HG03060 (cell line): ENCODE measurements around the gene EIPR1.

Experiments used
- ATAC-seq: cut with Tn5 transposase; IDR thresholded peaks from one replicate; pipeline ENCODE4 v1.9.1; 2021; ENCODE audit warnings: low read depth, moderate number of reproducible peaks; ENCODE audit not compliant: unreplicated experiment

Gene EIPR1

DNA sequence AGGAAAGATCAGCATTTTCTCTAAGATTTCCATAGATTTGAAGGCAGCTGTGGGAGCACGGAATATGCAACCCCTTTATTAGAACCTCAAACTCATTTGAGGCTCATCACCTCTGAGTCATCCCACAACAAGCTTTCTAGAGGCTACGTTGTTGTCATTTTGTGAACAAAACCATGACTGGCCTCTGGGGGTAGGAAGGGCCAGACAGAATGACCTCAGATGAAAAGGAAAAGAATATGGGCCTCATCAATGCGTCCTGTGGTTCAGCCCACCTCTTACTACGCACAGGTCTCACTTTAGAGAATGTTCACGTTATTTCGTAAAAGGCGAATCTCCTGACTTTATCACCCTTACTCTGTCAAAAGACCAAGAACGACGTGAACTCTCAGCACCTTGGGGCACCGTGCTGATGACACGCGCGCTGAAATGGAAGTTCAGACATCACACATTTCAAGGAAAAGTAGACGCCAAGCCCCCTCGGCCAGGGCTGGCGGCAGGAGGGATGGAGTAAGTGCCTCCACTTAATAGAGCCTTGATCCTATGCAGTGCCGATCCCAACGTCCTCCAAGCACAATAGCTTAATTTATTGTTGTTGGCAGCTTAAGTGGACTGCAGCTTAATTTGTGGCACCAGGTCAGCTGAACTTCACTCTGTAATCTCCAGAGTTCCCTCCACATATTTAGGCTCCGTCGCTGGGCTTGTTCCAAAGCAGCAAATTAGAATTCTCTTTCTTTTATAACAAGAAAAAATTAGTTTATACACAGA is 208.3 kb downstream of the EIPR1 start:
- ATAC-seq: no peak

DNA sequence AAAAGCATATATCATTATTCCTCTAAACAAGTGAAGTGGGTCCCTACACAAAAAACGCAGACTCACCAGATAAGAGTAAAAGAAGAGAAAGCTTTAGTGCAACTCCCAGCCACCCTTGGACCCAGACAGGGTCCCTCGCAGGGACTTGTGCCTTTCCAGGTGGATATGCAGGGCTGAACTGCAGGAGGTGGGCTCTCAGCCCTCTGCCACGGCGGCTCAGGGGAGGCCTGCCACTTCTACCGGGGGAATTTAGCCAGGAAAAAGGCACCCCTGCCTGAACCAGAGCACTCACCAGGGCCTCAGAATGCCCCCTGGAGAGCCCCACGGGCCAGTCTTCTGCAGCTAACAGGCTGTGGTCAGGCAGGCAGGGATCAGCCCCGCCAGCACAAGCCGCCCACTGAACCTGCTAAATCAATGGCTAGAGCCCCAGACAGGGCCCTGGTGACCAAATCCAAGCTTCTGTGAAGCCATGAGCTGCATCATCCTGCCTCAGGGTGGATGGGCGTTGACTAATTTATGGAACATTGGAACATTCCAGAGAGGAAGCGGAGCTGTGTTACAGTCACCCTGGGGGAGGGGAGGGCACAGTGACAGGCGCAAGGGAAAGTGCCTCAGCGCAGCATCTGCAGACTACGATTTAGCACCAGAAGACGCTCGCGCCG is 209.3 kb downstream of the EIPR1 start:
- ATAC-seq: no peak

DNA sequence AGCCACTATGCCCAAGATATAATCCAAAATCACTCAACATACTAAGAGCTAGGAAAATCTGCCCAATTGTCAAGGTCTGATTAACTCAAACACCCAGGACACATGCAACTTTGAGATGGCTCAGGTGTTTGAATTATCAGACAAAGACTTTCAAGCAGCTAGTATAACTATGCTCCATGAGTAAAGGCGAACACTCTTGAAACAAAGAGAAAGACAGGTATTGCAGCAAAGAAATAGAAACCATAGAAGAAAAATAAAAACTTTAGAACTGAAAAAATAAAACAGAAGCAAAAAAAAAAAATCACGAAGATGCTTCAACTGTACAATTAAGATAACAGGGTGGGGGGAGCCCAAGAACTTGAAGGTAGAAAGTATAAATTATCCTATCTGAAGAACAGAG is 214.2 kb downstream of the EIPR1 start:
- ATAC-seq: no peak

DNA sequence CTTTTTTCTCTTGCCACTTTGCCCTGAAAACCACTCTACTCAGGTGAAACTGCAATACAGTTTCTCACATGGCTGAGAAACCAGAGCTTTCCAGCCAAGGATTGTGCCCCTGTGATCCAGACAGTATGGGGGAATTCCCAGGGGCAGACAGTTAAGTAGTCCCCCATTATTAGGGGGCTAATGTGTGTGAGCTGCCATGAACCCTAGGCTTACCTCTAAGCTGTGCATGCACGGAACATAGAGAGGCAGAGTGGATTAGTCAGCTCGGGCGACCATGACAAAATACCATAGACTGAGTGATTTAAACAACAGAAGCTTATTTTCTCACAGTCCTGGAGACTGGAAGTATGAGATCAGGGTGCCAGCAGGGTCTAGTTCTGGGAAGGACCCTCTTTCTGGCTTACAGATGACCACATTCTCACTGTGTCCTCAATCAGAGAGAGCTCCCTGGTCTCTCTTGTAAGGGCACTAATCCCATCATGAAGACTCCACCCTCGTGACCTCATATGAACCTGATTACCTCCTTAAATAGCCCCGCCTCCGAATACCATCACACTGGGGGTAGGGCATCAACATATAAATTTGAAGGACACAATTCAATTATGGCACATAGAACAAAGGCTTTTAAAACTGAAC is 215.1 kb downstream of the EIPR1 start:
- ATAC-seq: no peak

DNA sequence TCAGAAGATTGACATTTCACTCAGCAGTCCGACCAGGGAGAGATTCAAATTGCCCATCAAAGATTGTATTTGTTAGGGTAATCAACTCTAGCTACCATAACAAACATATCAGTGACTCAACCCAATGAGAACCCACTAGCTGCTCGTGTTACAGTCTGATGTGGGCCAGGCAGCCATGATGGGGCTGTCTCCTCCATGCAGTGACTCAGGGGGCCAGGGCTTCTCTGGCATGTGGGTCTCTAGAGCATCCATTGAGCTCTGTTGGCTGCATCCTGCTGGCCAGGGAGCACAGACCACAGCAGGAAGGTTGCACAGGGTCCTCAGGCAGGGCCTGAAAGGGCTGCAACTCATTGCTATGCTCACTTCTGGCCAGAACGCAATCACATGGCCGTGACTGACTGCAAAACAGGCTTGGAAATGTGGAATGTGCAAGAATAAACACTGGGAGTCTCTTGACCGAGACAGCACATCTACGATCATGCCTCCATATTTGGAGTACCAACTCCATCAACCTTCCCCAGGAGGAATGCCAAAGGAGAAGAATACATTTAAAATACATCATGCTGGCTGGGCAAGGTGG is 216.8 kb downstream of the EIPR1 start:
- ATAC-seq: no peak

DNA sequence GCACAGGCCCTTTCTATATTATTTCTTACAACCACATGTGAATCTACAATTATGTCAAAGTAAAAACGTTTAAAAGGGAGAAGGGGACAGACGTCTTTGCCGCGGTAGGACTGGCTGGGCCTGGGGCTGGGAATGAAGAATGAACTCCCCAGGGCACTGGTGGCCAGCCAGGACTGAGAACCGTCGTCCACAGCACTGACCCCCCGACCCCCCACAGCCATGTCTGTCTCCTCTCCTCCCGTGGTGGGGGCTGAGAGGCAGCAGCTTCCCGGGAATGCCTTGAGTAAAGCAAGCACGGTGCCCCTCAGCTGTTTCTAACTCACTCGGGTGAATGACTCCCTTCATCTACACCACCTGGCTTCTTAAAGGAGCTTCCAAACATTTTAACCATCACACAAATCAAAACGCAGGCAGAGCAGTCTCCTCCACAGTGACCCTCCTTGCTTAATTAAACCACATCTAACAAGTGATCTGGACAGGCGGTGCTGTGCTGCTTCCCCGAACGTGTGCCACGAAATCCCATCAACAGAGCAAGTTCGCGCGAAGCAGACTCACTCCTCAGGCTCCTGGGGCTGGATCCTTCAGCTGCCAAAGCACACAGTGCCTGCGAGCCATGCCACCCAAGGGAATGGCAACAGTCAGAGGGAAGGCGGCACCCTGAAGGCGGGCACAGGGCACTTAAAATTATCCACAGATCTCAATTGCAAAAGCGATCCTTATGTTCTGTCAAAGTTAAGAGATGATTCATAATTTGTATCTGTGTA is 217.7 kb downstream of the EIPR1 start:
- ATAC-seq: no peak

DNA sequence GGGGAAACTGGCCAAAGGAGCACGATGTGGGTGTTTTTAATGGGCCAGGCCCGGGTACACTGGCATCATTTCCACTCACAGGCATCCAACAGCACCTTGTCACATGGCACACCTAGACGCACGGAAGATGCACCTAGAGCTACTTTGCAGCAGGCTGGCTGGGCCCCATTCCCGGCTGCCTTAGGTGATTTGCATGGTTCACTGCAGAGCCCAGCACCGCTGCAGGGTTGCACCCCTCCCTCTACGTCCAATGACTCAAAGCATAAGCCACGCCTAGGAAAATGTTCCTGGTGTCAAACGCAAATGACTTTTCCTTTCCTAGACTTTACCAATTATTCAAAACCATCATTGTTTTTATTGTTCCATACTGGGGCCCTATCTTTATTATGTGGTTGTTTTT is 222.9 kb downstream of the EIPR1 start:
- no peak for ATAC-seq

DNA sequence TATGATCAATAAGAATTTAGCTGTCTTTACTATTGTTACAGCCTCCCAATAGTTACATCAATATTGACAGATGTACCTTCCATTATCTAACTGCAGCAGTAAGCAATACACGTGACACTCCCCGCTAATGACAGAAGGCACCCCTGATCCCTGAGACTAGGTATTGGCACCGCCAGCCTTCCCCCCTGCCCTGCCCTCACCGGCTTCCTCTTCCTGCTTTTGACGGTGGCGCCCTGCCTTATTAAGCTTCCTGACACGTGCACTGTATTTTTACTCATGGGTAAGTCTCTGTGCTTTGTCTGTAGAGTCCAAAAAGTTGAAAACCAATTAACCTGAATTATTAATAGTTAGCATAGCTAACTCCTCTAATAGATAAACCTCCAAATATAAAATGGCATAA is 223.5 kb downstream of the EIPR1 start:
- ATAC-seq: no peak

DNA sequence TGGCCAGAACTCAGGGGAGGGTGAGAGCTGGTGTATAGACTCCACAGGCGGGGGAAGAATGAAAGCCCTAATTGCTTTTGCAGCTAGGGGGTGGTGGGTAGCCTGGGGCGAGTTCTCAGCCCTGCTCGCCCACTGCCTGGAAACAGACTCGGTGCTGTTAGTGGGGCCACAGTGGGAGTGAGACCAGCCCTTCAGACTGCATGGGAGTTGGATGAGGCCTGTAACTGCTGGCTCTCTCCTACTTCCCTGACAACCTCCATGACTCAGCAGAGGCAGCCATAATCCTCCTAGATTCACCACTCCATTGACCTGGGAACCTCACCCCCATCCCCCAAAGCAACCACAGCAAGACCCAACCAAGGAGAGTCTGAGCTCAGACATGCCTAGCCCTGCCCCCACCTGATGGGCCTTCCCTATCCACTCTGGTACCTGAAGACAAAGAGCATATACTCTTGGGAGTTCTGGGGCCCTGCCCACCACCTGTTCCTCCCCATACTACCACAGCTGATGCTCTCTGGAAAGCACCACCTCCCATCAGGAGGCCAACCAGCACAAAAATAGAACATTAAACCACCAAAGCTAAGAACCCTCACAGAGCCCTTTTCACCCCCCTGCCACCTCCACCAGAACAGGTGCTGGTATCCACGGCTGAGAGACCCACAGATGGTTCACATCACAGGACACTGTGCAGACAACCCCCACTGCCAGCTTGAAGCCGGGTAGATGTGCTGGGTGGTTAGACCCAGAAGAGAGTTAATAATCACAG is 226.3 kb downstream of the EIPR1 start:
- ATAC-seq: no peak

DNA sequence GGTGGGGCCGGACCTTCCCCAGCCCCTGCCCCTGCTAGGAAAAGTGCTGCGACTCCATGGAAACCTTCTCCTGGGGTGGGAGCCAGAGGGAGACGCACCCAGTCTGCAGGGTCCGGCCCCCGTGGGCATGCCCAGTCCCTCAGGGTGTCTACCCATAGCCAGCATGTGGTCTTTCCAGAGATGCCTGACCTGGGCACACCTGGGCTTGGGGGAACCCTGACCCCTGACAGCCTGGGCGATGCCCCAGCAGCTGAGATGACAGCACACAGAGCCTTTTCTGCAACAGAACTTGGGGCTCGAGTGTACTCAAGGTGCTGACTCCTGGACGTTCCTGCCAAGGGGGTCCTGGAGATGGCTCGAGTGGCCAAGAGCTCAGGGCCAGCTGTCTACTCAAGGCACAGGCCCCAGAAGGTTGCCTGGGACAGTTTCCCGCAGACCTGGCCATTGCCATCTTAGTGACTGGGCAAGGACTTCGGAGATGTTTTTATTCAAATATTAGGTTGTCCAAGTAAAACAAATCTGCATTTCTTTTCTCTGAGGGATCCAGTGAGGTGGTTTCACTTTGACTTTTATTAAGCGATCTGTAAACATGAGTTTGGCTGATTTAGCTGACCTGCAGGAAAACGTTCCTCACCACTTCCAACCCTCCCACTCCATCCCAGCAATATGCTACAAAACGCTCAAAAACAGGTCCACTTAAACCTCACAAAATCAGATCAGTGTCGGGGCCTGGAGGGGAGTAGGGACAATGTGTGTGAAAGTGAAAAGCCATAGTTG is 228.0 kb downstream of the EIPR1 start:
- no peak for ATAC-seq

DNA sequence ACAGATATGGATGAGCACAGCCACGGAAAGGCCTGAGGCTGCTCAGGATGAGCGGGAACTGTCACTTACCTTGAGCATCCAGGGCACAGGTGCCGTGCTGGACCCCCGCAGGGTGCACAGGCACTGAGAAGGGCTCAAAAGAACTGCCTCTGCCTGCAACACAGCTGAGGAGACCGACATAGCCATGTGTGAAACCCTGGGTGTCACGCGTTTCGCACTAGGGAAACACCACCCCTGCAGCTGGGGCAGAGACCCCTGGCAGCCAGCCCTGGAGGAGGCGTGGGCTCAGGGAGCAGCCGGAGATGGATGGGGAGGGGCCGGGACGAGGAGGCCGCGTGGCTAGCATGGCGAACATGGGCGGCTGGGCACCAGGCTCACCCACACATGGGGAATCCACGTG is 228.9 kb downstream of the EIPR1 start:
- ATAC-seq: no peak

DNA sequence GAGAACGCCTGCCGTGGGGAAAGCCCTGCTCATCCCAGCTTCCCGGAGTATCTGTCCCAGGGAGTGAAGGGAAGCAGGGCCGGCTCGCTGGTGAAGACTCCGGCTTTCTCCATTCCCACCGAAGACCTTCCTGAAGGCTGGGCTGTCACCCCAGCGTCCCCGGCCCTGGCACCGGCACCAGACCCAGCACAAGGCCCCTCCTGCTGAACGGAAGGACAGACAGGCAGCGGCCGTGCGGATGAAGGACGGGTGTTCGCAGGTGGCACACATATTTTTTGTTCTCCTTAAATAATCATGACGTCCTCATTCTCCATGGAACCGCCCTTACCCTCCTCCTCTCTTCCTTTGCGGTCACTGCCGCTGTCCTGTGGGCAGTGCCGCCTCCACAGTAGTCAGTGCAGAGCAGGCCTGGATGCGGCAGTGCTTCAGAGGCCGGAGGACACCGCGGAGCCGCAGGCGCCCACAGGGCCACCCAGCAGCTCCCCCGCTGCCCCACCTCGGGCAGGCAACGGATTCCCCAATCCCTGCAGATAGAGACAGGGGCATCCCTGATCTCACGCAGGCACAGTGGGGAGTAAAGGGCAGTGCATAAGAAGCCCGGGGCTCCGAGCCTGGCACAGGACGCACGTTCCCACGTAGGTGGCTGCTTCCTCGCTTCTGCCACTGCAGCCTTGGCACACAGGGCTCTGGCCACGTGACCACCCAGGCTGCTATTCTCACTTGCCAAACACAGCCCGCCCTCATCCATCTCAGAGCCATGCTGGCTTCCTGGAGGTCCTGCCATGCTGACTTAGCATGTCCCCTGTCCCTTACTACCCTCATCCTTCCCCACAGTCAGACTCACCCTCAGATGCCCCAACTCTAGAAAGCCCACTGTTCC is 229.7 kb downstream of the EIPR1 start:
- no peak for ATAC-seq

DNA sequence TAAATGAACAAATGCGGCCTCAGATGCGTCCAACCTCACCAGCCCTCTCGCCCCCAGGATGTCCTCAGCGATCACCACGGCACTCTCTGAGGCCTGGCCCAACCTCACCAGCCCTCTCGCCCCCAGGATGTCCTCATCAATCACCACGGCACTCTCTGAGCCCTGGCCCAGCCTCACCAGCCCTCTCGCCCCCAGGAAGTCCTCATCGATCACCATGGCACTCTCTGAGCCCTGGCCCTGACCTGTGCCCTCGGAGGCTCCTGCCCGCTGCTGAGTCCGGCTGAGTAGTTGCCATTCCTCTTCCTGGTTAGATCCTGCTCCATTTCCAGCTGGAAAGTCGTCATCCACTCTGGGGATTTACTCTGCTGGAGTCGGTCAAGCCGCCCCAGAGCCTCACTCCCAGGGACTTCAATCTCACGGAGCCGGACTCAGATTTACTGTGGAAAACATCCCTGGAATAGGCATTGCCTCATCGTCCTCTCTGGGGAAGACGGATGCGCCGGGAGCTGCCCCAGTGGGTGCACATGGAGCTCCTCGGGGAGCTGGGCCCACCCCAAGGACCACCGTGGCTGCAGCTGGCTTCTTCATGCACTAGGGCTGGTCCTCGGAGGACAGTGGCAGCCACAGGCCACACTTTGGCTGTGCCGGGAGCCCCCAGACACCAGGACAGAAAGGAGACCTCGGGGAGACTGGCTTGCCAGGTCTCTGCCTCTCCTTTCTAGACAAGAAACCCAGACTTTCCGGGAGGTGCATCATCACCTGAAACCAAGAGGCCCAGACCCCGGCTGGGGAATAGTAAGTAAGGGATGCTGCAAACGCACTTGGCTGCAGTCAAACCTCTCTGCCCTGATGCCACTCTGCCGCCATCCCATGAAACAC is 230.6 kb downstream of the EIPR1 start:
- ATAC-seq: no peak

DNA sequence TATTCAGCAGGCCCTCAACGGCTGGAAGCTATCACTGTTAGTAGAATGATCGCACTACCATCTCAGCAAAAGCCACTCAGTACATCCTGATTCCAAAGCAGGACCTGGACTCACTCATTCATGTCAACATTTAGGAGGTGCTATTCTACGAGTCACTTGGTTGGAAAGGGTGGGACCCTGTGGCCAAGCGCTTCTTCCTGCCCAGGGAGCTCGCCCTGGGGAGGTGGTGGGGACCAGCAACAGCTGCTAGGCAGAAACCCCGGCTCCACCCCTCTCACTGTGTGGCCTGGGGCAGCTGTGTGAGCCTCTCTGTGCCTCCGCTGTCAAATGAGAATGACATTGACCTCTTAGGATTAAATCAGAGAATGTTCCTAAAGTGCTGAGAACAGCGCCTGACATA is 231.4 kb downstream of the EIPR1 start:
- no peak for ATAC-seq

DNA sequence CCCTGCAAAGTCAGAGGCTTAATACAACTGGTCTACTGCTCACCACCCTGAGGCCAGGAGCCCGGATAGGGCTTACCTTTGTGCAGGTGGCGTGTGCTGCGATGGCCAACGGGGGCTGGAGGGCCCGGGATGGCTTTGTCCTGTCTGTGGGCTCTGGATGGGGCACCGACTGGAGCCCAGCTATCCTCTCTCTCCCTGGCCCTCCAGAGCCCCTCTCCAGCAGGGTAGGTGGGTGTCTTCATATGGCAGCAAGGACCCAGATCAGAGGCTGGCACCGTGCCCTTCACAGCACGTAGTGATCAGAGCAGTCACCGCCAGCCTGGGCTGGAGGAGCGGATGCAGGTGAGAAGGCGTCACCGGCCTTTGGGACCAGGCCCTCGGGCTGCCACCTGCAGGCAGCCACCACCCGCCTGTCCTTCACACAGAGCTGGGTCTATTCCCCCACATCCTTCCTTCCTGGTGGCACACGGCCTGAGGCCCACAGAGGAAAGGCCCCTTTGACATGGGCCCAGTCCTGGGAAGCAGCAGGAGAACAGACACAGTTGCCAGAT is 232.1 kb downstream of the EIPR1 start:
- ATAC-seq: no peak

DNA sequence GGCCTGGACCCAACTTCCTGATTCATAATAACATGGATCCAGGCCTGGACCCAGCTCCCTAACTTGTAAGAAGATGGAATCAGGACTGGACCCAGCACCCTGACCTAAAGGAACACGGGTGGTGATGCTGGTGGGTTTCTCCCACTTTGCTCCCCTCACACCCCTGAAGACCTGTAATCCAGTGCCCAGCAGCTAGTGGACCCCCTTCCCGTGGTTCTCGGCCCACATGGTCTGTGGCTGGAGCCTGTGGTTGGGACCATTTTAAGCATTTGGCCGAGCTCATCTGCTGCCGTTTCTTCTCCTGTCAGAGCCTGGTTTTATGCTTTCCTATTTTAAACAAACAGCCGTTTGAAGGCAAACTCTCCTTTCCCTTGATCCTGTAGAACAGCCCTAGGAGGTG is 232.8 kb downstream of the EIPR1 start:
- no peak for ATAC-seq

DNA sequence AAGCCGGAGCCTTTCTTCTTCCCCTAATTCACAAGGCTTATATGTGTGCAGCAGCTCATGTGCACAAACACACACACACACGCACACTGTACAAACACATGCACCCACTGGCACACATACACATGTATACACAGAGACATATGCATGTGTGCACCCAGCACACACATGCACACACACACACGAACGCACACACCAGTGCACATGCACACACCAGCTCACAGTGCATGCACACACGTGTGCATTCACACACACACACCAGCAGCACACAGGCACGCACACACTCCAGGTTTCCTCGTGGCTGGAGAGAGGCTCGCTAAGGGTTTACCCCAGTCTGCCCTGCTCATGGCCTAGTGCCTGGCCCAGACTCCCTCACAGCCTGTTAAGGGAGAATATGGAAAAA is 234.0 kb downstream of the EIPR1 start:
- no peak for ATAC-seq
